Measurements from ENCODE around the gene SIAE. TPM values are rescaled to one million over a fixed set of nuclear protein-coding genes. Genes with fewer than 3 reads are reported as not detected.

SIAE gene
- total and polyA plus RNA-seq, 2 of the 8 experiments (the other 6 are each of a cell fraction or from before 2014, with no cell fraction given): 2.3 to 3.7 TPM

DNA sequence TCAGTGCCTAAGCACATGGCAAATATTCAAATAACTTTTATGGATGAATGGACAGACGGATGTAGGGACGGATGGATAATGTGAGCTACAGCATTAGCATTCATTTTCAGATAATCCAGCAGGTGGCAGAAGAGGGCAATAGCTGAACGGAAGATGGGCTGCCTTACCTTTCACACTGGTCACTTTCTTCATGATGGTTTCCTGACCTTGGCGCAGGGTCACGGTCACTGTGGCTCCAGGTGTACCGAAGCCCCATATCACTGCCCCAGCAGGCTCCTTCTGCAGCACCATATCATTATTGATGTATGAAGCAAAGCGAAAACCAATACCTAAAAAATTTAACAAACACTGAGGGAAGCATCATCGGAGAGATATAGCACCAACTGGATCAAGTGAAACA is 4.3 kb downstream of the SIAE start:
- no peak overlapping the region for H3K4me3 ChIP-seq (ENCODE audit: extremely low read depth in 1 of 4, insufficient read depth in 2 of 4, low read depth in 3 of 4, low read length in 4 of 4)
- no peak overlapping the region for H3K4me2 ChIP-seq (ENCODE audit: insufficient read depth in 1 of 2, low read depth in 2 of 2, low read length in 2 of 2)
- H3K79me2 ChIP-seq (ENCODE audit: control insufficient read depth in 1 of 2, insufficient read depth in 2 of 2, low read length in 2 of 2): no peaks in the 10 kb centered on the region
- DNase-seq (ENCODE audit: low read depth in 1 of 2, low spot score in 2 of 2) (peak in 1 of 2 experiments; percentile 57), FAIRE-seq (peak; percentile 70)
- H3K23me2 ChIP-seq (ENCODE audit: low read depth, low read length): peaks cover 5% of the 10 kb centered on the region; the same call in 1 of the 2 replicates
- H3K4ac ChIP-seq (replicated peaks; ENCODE audit: insufficient read length, low read depth, low read length): no peak overlapping the region
- no peak overlapping the region for H2BK20ac ChIP-seq (ENCODE audit: low read length)
- ChIA-PET CTCF (ENCODE audit: partially characterized antibody) (interaction anchor here (0.6 to 3.9 kb wide), 43 partner anchors 15 to 191 kb away, joined by 3 to 56 read pairs (median 5); partner anchors contain the start of genes ESAM, MSANTD2, NRGN and TBRG1), POLR2A (ENCODE audit: partially characterized antibody) (no interaction called here)
- no peaks in the 10 kb centered on the region for H3K79me1 ChIP-seq (ENCODE audit: low read depth, low read length)
- H4K91ac ChIP-seq (replicated peaks; ENCODE audit: insufficient read length, low read length): no peak overlapping the region
- no peak overlapping the region for H3K23ac ChIP-seq (ENCODE audit: insufficient read length)
- H3K56ac ChIP-seq (replicated peaks; ENCODE audit: insufficient read length, low read depth, low read length): no peak overlapping the region
- H3K9ac ChIP-seq (replicated peaks in 1 of 4; ENCODE audit: extremely low read depth in 1 of 4, low read depth in 3 of 4, low read length in 3 of 4): no peak overlapping the region
- no peak overlapping the region for H2BK120ac ChIP-seq (replicated peaks; ENCODE audit: low read depth, low read length)
- H3K4me1 ChIP-seq (replicated peaks in 1 of 4; ENCODE audit: control insufficient read depth in 3 of 4, insufficient read depth in 4 of 4, low read length in 3 of 4): no peaks in the 10 kb centered on the region
- H4K20me1 ChIP-seq (replicated peaks in 1 of 2; ENCODE audit: control insufficient read depth in 1 of 2, insufficient read depth in 2 of 2, low read length in 2 of 2): peaks cover 0 to 3% of the 10 kb centered on the region in 2 experiments
- no peaks in the 10 kb centered on the region for H3K9me3 ChIP-seq (ENCODE audit: insufficient read depth in 2 of 2, low read depth in 1 of 2, low read length in 1 of 2)
- no peak overlapping the region for H2AK5ac ChIP-seq (ENCODE audit: low read depth, low read length)
- H2AFZ ChIP-seq (ENCODE audit: low read length): no peak overlapping the region
- H3K18ac ChIP-seq (ENCODE audit: extremely low read depth, low read length): no peak overlapping the region
- WGBS, 2 experiments (ENCODE audit: extremely low coverage in 1 of 2, insufficient coverage in 1 of 2, insufficient read length in 1 of 2, insufficient replicate concordance in 2 of 2, low coverage in 1 of 2, low lambda C conversion rate in 2 of 2, missing lambda C conversion rate in 1 of 2): 29% methylated on average over 8 of the region's 8 CpGs; no CpG with 5 or more reads in 1 of the 2 experiments
- no peak overlapping the region for H2BK5ac ChIP-seq (ENCODE audit: low read depth, low read length)
- H3K27ac ChIP-seq (ENCODE audit: low read depth, low read length): no peak overlapping the region
- H3K36me3 ChIP-seq (ENCODE audit: control insufficient read depth in 2 of 4, insufficient read depth in 4 of 4, low read length in 3 of 4): no peaks in the 10 kb centered on the region
- H2BK12ac ChIP-seq (ENCODE audit: low read depth, low read length): no peak overlapping the region
- peaks cover 0 to 15% (median 9%) of the 10 kb centered on the region in 4 experiments; a peak in 6 of 7 replicates for H3K27me3 ChIP-seq (replicated peaks in 1 of 4; ENCODE audit: control insufficient read depth in 3 of 4, extremely low read depth in 1 of 4, insufficient read depth in 3 of 4, low read length in 3 of 4)
- no peak overlapping the region for H4K8ac ChIP-seq (ENCODE audit: extremely low read depth, insufficient read depth, low read length)
- H3K14ac ChIP-seq (ENCODE audit: insufficient read length): no peak overlapping the region
- no peak overlapping the region for H4K5ac ChIP-seq (ENCODE audit: insufficient read length, low read depth, low read length)
- TF ChIP-seq BRCA1 (IDR thresholded peaks at IDR 0.05; ENCODE audit: low read depth, low read length) (no peak), CHD2 (IDR thresholded peaks at IDR 0.05; ENCODE audit: low read length) (no peak), EZH2 (IDR thresholded peaks at IDR 0.05; ENCODE audit: low read depth, low read length, severe bottlenecking) (peak; percentile 34), YY1 (IDR thresholded peaks at IDR 0.05; ENCODE audit: low read depth, low read length) (0 out of 2 replicates have a peak, but pooled peaks have one; percentile 31), POLR2AphosphoS5 (IDR thresholded peaks at IDR 0.05; ENCODE audit: low read depth, low read length) (no peak), RFX5 (IDR thresholded peaks at IDR 0.05; ENCODE audit: borderline replicate concordance, low read depth, low read length) (no peak), JUN (IDR thresholded peaks at IDR 0.05; ENCODE audit: low read depth, low read length) (no peak), RAD21 (IDR thresholded peaks at IDR 0.05 in 1 of 2, conservative IDR thresholded peaks at IDR 0.05 in 1 of 2; ENCODE audit: low read depth in 2 of 2, low read length in 2 of 2) (peak; percentile 87 to 91), SUZ12 (IDR thresholded peaks at IDR 0.05; ENCODE audit: low read length) (no peak), TCF12 (IDR thresholded peaks at IDR 0.05; ENCODE audit: low read depth, low read length) (no peak)
- TF ChIP-seq, protein P1, sequence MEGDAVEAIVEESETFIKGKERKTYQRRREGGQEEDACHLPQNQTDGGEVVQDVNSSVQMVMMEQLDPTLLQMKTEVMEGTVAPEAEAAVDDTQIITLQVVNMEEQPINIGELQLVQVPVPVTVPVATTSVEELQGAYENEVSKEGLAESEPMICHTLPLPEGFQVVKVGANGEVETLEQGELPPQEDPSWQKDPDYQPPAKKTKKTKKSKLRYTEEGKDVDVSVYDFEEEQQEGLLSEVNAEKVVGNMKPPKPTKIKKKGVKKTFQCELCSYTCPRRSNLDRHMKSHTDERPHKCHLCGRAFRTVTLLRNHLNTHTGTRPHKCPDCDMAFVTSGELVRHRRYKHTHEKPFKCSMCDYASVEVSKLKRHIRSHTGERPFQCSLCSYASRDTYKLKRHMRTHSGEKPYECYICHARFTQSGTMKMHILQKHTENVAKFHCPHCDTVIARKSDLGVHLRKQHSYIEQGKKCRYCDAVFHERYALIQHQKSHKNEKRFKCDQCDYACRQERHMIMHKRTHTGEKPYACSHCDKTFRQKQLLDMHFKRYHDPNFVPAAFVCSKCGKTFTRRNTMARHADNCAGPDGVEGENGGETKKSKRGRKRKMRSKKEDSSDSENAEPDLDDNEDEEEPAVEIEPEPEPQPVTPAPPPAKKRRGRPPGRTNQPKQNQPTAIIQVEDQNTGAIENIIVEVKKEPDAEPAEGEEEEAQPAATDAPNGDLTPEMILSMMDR (IDR thresholded peaks at IDR 0.05; ENCODE audit: control extremely low read depth in 1 of 3, insufficient read depth in 1 of 3, low read depth in 1 of 3, low read length in 3 of 3): peak; percentile 6 to 80 (median 79)
- H2BK15ac ChIP-seq (ENCODE audit: low read length): no peak overlapping the region
